Right cardiac atrium (tissue), 5 donors: Measurements from ENCODE around the gene COPZ1. TPM values are rescaled to one million over a fixed set of nuclear protein-coding genes. Genes with fewer than 3 reads are reported as not detected.
A peak's percentile ranks its signal among the peaks of the same experiment; 100 is the strongest.

Experiments used
- ATAC-seq, 2 donors: fragments of 200-7000 bp; cut with Tn5 transposase; one replicate each; pipeline versions ENCODE4 v1.8.0 to v1.9.1; 2020; ENCODE audit warnings: moderate library complexity in 2 of 2, mild to moderate bottlenecking in 1 of 2
- DNase-seq, 3 donors: peaks; one replicate each; pipeline ENCODE4 v3.0.0-alpha.2; 2020
- H3K27ac ChIP-seq: one replicate; pipeline ENCODE4 v1.5.1; 2013; ENCODE audit warnings: mild to moderate bottlenecking, low read length, control low read depth, moderate library complexity
- H3K27me3 ChIP-seq: one replicate; pipeline ENCODE4 v1.6.1; 2013; ENCODE audit not compliant: control insufficient read depth, insufficient read depth
- H3K4me1 ChIP-seq: one replicate; pipeline ENCODE4 v1.6.1; 2013; ENCODE audit warnings: low read length; ENCODE audit not compliant: control insufficient read depth, insufficient read depth
- H3K4me3 ChIP-seq: one replicate; pipeline ENCODE4 v1.5.1; 2013; ENCODE audit warnings: low read length, control low read depth
- H3K9me3 ChIP-seq: one replicate; pipeline ENCODE4 v1.6.1; 2013; ENCODE audit warnings: low read length; ENCODE audit not compliant: control insufficient read depth
- WGBS: extraction: QIAGEN DNeasy Blood & Tissue Kit; methylation state at CpG from one replicate; pipeline ENCODE4 v1.1.7; 2013; 5-methylcytosine and 5-hydroxymethylcytosine counted together
- intact Hi-C, 4 donors: fragments of 100-400 bp; cut with DNase I; formaldehyde crosslinking; loops; one replicate each; pipeline versions ENCODE4 v1.11.0 to v1.14.0; 2022 to 2023
- polyA plus RNA-seq: library from polyadenylated mRNA; stranded (reverse); fragments of 200-250 nt; gene quantifications from one replicate; pipeline ENCODE4 v1.2.3, GENCODE V29; 2013
- total RNA-seq, 4 donors: library from RNA; stranded (reverse); fragmentation: NEBNext Ultra II Directional; extraction: Animal tissue kit (Norgen Biotek cat#: 25700); gene quantifications; one replicate each; pipeline ENCODE4 v1.2.1, GENCODE V29; 2021
- donor health status: healthy with polysubstance abuse.
- donor health status: DM: no; HTN: yes; CAD: no.
- donor health status: DM: no; HTN: no; CAD: no.
- donor health status: DM: no; HTN: yes; CAD: no; lungs with severe emphysema.
- donor health status: DM: yes; HTN: yes; CAD: no.

The COPZ1 gene
- total and polyA plus RNA-seq, 5 donors = 103 to 120 (median 119) TPM

DNA sequence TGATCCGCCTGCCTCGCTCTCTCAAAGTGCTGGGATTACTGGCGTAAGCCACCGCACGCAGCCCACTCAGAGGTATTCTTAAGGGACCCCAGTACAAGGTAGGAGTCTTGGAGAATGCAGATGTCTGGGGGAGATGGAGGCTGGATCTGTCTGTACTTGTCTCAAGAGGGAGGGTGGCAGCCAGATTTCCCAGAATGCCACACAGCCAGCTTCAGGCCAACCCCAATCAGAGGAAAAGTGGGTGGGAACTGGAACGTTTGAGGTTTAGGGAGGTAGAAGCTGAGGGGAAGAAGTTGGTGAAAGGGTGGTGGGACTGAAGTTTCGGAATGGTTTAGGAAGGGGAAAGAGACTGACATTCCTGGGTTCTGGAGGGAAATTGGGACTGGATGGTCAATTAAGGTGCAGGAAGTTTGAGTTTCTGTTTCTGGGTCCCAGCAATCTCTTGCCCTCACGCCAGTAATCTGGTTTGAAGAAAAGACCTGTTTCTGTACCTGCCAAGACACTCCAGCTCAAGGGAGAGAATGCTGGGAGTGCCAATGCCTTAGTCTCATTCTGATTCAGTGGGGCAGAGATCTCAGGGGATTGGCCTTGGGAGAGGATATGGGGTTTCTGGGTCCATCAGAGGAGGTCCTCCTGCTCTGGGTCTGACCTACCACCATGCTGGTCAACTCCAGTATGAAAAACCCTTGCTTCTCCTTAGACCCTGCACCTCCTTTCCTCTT is 67.7 kb downstream of the COPZ1 start:
- no peaks in the 10 kb centered on the region for H3K27me3 ChIP-seq
- no peaks in the 10 kb centered on the region for H3K4me1 ChIP-seq
- 87% methylated on average over 8 of the region's 8 CpGs for WGBS
- intact Hi-C loops = no loop called here
- H3K27ac ChIP-seq = no peak overlapping the region
- no peak overlapping the region for H3K4me3 ChIP-seq
- DNase-seq (no peak), ATAC-seq (peak in 1 of 2 donors; percentile 3)
- no peaks in the 10 kb centered on the region for H3K9me3 ChIP-seq

GRCh38 chr12:54393207-54393609 is 68.3 kb downstream of the COPZ1 start:
- 77% methylated on average over 6 of the region's 6 CpGs for WGBS
- intact Hi-C loops = no loop called here
- Histone ChIP-seq H3K4me3 (no peak overlapping the region), H3K27me3 (no peaks in the 10 kb centered on the region), H3K27ac (no peak overlapping the region), H3K9me3 (no peaks in the 10 kb centered on the region), H3K4me1 (no peaks in the 10 kb centered on the region)
- ATAC-seq (no peak), DNase-seq (no peak)

- WGBS = 67% methylated on average over 3 of the region's 3 CpGs
- ATAC-seq (no peak), DNase-seq (no peak)
- intact Hi-C loops = no loop called here
- Histone ChIP-seq H3K27ac (no peak overlapping the region), H3K4me3 (no peak overlapping the region), H3K9me3 (no peaks in the 10 kb centered on the region), H3K27me3 (no peaks in the 10 kb centered on the region), H3K4me1 (no peaks in the 10 kb centered on the region)
Observed at GRCh38 chr12:54393743-54394142, 68.8 kb downstream of the COPZ1 start.

GRCh38 chr12:54394281-54394719 is 69.4 kb downstream of the COPZ1 start:
- no peak for DNase-seq
- Histone ChIP-seq H3K4me1 (no peaks in the 10 kb centered on the region), H3K4me3 (no peak overlapping the region), H3K9me3 (no peaks in the 10 kb centered on the region), H3K27ac (no peak overlapping the region), H3K27me3 (no peaks in the 10 kb centered on the region)
- intact Hi-C loops = no loop called here
- peak; percentile 5 to 26 for ATAC-seq
- 46% methylated on average over 4 of the region's 4 CpGs for WGBS

DNA sequence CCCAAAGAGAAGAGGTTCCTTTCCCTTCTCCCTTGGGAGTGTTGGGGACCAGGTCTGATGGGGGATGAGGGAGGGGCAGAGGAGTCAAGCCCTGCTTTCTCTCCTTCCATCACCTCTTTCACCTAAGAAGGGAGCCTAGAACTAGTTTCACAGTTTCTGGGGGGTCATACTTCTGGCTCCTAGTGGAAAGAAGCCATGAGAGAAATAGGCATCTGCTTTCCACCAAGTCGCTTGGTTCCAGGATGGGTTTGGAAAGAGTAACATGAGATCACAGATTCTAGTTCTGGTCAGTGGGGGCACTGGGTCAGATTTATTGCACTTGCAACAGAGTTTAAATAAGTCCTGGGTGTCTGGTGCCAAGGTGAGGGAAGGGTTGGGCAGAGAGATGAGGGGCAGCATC is 70.1 kb downstream of the COPZ1 start:
- no peaks in the 10 kb centered on the region for H3K4me1 ChIP-seq
- H3K9me3 ChIP-seq = no peaks in the 10 kb centered on the region

GRCh38 chr12:54395545-54395944 is 70.6 kb downstream of the COPZ1 start:
- Histone ChIP-seq H3K4me3 (no peak overlapping the region), H3K9me3 (no peaks in the 10 kb centered on the region), H3K27ac (no peak overlapping the region), H3K27me3 (no peaks in the 10 kb centered on the region), H3K4me1 (no peaks in the 10 kb centered on the region)
- DNase-seq = peak in 1 of 3 donors; percentile 59
- ATAC-seq = no peak
- intact Hi-C loops = loop anchor here in 1 of 4 donors (5.0 kb wide), 1 partner anchor 42 kb away; no protein-coding TSS in a partner anchor

More for the DNA sequence above, 70.1 kb downstream of the COPZ1 start:
- Histone ChIP-seq H3K27me3 (no peaks in the 10 kb centered on the region), H3K27ac (no peak overlapping the region), H3K4me3 (no peak overlapping the region)
- ATAC-seq (no peak), DNase-seq (no peak)
- intact Hi-C loops = loop anchor here in 1 of 4 donors (5.0 kb wide), 1 partner anchor 42 kb away; no protein-coding TSS in a partner anchor
- 85% methylated on average over 1 of the region's 1 CpG for whole genome bisulfite sequencing

GRCh38 chr12:54397157-54397556 is 72.2 kb downstream of the COPZ1 start:
- WGBS = 88% methylated on average over 1 of the region's 1 CpG
- DNase-seq = no peak
- intact Hi-C loops = loop anchor here in 1 of 4 donors (5.0 kb wide), 1 partner anchor 40 kb away; no protein-coding TSS in a partner anchor

GRCh38 chr12:54398218-54398617 is 73.3 kb downstream of the COPZ1 start:
- Histone ChIP-seq H3K27me3 (no peaks in the 10 kb centered on the region), H3K9me3 (no peaks in the 10 kb centered on the region), H3K4me1 (no peaks in the 10 kb centered on the region), H3K4me3 (no peak overlapping the region), H3K27ac (no peak overlapping the region)
- no peak for DNase-seq
- 96% methylated on average over 2 of the region's 2 CpGs for WGBS
- no peak for ATAC-seq
- intact Hi-C loops = loop anchor here in 2 of 4 donors (2.0 to 5.0 kb wide), 2 partner anchors 39 to 41 kb away; no protein-coding TSS in a partner anchor

More at GRCh38 chr12:54397157-54397556, 72.2 kb downstream of the COPZ1 start:
- no peak overlapping the region for H3K27ac ChIP-seq
- no peak for ATAC-seq
- no peaks in the 10 kb centered on the region for H3K4me1 ChIP-seq
- no peaks in the 10 kb centered on the region for H3K9me3 ChIP-seq
- H3K4me3 ChIP-seq = no peak overlapping the region
- no peaks in the 10 kb centered on the region for H3K27me3 ChIP-seq

- Histone ChIP-seq H3K27ac (no peak overlapping the region), H3K27me3 (no peaks in the 10 kb centered on the region), H3K9me3 (no peaks in the 10 kb centered on the region), H3K4me1 (no peaks in the 10 kb centered on the region), H3K4me3 (no peak overlapping the region)
- DNase-seq (peak; percentile 82 to 95 (median 94)), ATAC-seq (peak; percentile 76 to 77)
- WGBS = 70% methylated on average over 8 of the region's 8 CpGs
- intact Hi-C loops = loop anchor here in 3 of 4 donors (1.0 to 5.0 kb wide), 3 partner anchors 38 to 40 kb away; no protein-coding TSS in a partner anchor
Observed at GRCh38 chr12:54398995-54399793, 74.3 kb downstream of the COPZ1 start.

- no peaks in the 10 kb centered on the region for H3K27me3 ChIP-seq
- intact Hi-C loops = loop anchor here in 1 of 4 donors (5.0 kb wide), 1 partner anchor 36 kb away; no protein-coding TSS in a partner anchor
- no peak overlapping the region for H3K4me3 ChIP-seq
- no peak for ATAC-seq
- H3K9me3 ChIP-seq = no peaks in the 10 kb centered on the region
- H3K27ac ChIP-seq = no peak overlapping the region
- DNase-seq = peak in 1 of 3 donors; percentile 38
- no peaks in the 10 kb centered on the region for H3K4me1 ChIP-seq
- 96% methylated on average over 2 of the region's 2 CpGs for WGBS
Observed at GRCh38 chr12:54401119-54401518, 76.2 kb downstream of the COPZ1 start.
